H9 (cell line): ENCODE results near the gene STK32B. TPM values are rescaled to one million over a fixed set of nuclear protein-coding genes. Genes with fewer than 3 reads are reported as not detected.

ENCODE experiments used
- DNase-seq: peaks from one replicate; pipeline ENCODE4 v3.0.0-alpha.2; 2017
- H2AFZ ChIP-seq: one replicate; pipeline ENCODE4 v1.6.1; 2013; ENCODE audit warnings: mild to moderate bottlenecking, low read length, control low read depth, moderate library complexity
- H2AK5ac ChIP-seq: 2 replicates; pipeline ENCODE4 v1.6.1; 2013; ENCODE audit warnings: low read length, control low read depth, mixed read lengths; ENCODE audit not compliant: insufficient read length
- H2BK120ac ChIP-seq: one replicate; pipeline ENCODE4 v1.6.1; 2013; ENCODE audit warnings: low read depth, mild to moderate bottlenecking, low read length, control low read depth, inconsistent platforms; ENCODE audit not compliant: poor library complexity, severe bottlenecking
- H2BK12ac ChIP-seq: 2 replicates; pipeline ENCODE4 v1.6.1; 2013; ENCODE audit warnings: low read length, control low read depth, mixed read lengths, low read depth; ENCODE audit not compliant: insufficient read length
- H2BK15ac ChIP-seq: 2 replicates; pipeline ENCODE4 v1.6.1; 2013; ENCODE audit warnings: low read depth, low read length, control low read depth
- H2BK20ac ChIP-seq: one replicate; pipeline ENCODE4 v1.6.1; 2013; ENCODE audit warnings: low read depth, mild to moderate bottlenecking, low read length, control low read depth, inconsistent platforms; ENCODE audit not compliant: poor library complexity, severe bottlenecking
- H2BK5ac ChIP-seq: 2 replicates; pipeline ENCODE4 v1.6.1; 2013; ENCODE audit warnings: low read length, control low read depth, mixed read lengths; ENCODE audit not compliant: insufficient read length
- H3K14ac ChIP-seq: 2 replicates; pipeline ENCODE4 v1.6.1; 2013; ENCODE audit warnings: low read length, control low read depth; ENCODE audit not compliant: insufficient read depth
- H3K18ac ChIP-seq: 2 replicates; pipeline ENCODE4 v1.6.1; 2013; ENCODE audit warnings: low read depth, mild to moderate bottlenecking, mixed read lengths, low read length, control low read depth; ENCODE audit not compliant: insufficient read length
- H3K23ac ChIP-seq: 2 replicates; pipeline ENCODE4 v1.6.1; 2013; ENCODE audit warnings: low read length, control low read depth, mixed read lengths, low read depth; ENCODE audit not compliant: insufficient read length
- H3K23me2 ChIP-seq: 2 replicates; pipeline ENCODE4 v1.6.1; 2013; ENCODE audit warnings: low read depth, mild to moderate bottlenecking, mixed read lengths, low read length, control low read depth; ENCODE audit not compliant: insufficient read length, poor library complexity, severe bottlenecking
- H3K27ac ChIP-seq: 2 replicates; pipeline ENCODE4 v1.5.1; 2013; ENCODE audit warnings: low read length, control low read depth, mixed read lengths, low read depth; ENCODE audit not compliant: insufficient read length
- H3K27me3 ChIP-seq: 2 replicates; pipeline ENCODE4 v1.6.1; 2013; ENCODE audit warnings: low read length, control low read depth, inconsistent platforms; ENCODE audit not compliant: insufficient read depth
- H3K4ac ChIP-seq: 2 replicates; pipeline ENCODE4 v1.6.1; 2013; ENCODE audit warnings: low read depth, mild to moderate bottlenecking, control low read depth, inconsistent platforms, low read length, moderate library complexity
- H3K4me1 ChIP-seq: 2 replicates; pipeline ENCODE4 v1.6.1; 2013; ENCODE audit warnings: low read length, control low read depth, inconsistent platforms; ENCODE audit not compliant: insufficient read depth
- H3K4me2 ChIP-seq: 2 replicates; pipeline ENCODE4 v1.6.1; 2013; ENCODE audit warnings: low read length, control low read depth, mixed read lengths; ENCODE audit not compliant: insufficient read length, insufficient read depth
- H3K56ac ChIP-seq: 2 replicates; pipeline ENCODE4 v1.6.1; 2013; ENCODE audit warnings: low read depth, mild to moderate bottlenecking, mixed read lengths, low read length, control low read depth; ENCODE audit not compliant: insufficient read length
- H3K79me1 ChIP-seq: 2 replicates; pipeline ENCODE4 v1.6.1; 2013; ENCODE audit warnings: low read depth, mild to moderate bottlenecking, moderate library complexity, low read length, control low read depth, inconsistent platforms; ENCODE audit not compliant: insufficient read depth, poor library complexity, severe bottlenecking
- H3K79me2 ChIP-seq: 2 replicates; pipeline ENCODE4 v1.6.1; 2013; ENCODE audit warnings: low read length, control low read depth, inconsistent platforms; ENCODE audit not compliant: insufficient read depth
- H3K9ac ChIP-seq: 2 replicates; pipeline ENCODE4 v1.6.1; 2013; ENCODE audit warnings: low read length, control low read depth, mixed read lengths; ENCODE audit not compliant: insufficient read length; ENCODE audit errors: extremely low read depth
- H3K9me3 ChIP-seq: one replicate; pipeline ENCODE4 v1.6.1; 2013; ENCODE audit warnings: low read depth, low read length, inconsistent platforms; ENCODE audit not compliant: control insufficient read depth
- H3T11ph ChIP-seq: one replicate; pipeline ENCODE4 v1.6.1; 2013; ENCODE audit warnings: mild to moderate bottlenecking, low read length, control low read depth, inconsistent platforms
- H4K20me1 ChIP-seq: one replicate; pipeline ENCODE4 v1.6.1; 2013; ENCODE audit not compliant: control insufficient read depth, insufficient read length, insufficient read depth
- H4K5ac ChIP-seq: 2 replicates; pipeline ENCODE4 v1.6.1; 2013; ENCODE audit warnings: low read depth, mild to moderate bottlenecking, mixed read lengths, low read length, control low read depth; ENCODE audit not compliant: insufficient read length
- H4K8ac ChIP-seq: replicated peaks from 2 replicates; pipeline ENCODE4 v1.6.1; 2013; ENCODE audit warnings: low read length, control low read depth, mixed read lengths, low read depth; ENCODE audit not compliant: insufficient read length
- H4K91ac ChIP-seq: 2 replicates; pipeline ENCODE4 v1.6.1; 2013; ENCODE audit warnings: low read depth, mild to moderate bottlenecking, moderate library complexity, mixed read lengths, low read length, control low read depth; ENCODE audit not compliant: insufficient read length
- H3K27ac Mint-ChIP-seq, 3 experiments: 2 replicates in 2 of 3; 3 replicates in 1 of 3; pipeline ENCODE4 v1.8.0; 2020 to 2021; ENCODE audit warnings: mixed read lengths in 3 of 3, mild to moderate bottlenecking in 1 of 3, moderate library complexity in 1 of 3
- H3K27me3 Mint-ChIP-seq: 2 replicates; pipeline ENCODE4 v1.8.0; 2021; ENCODE audit warnings: low read depth, mild to moderate bottlenecking, moderate library complexity, mixed read lengths
- H3K36me3 Mint-ChIP-seq, 3 experiments: 2 replicates in 2 of 3; 3 replicates in 1 of 3; pipeline ENCODE4 v1.8.0; 2020 to 2021; ENCODE audit warnings: low read depth in 3 of 3, mixed read lengths in 3 of 3; ENCODE audit not compliant: insufficient read depth in 1 of 3
- H3K4me1 Mint-ChIP-seq, 2 experiments: 2 replicates each; pipeline ENCODE4 v1.8.0; 2020; ENCODE audit warnings: mixed read lengths in 2 of 2
- H3K4me3 Mint-ChIP-seq, 2 experiments: 2 replicates in 1 of 2; 3 replicates in 1 of 2; pipeline ENCODE4 v1.8.0; 2020 to 2021; ENCODE audit warnings: mild to moderate bottlenecking in 2 of 2, mixed read lengths in 2 of 2, moderate library complexity in 1 of 2
- H3K9me3 Mint-ChIP-seq, 2 experiments: 2 replicates in 1 of 2; 3 replicates in 1 of 2; pipeline ENCODE4 v1.8.0; 2020; ENCODE audit warnings: mild to moderate bottlenecking in 2 of 2, mixed read lengths in 2 of 2, moderate library complexity in 1 of 2
- WGBS: extraction: QIAGEN DNeasy Blood & Tissue Kit; methylation state at CpG from one replicate; pipeline ENCODE4 v1.1.7; 2013; ENCODE audit warnings: missing lambda C conversion rate, low lambda C conversion rate, mixed read lengths; ENCODE audit not compliant: insufficient read length; ENCODE audit errors: extremely low coverage; 5-methylcytosine and 5-hydroxymethylcytosine counted together
- total RNA-seq: library from RNA; stranded (reverse); gene quantifications from 2 replicates; pipeline ENCODE4 v1.2.1, GENCODE V29; 2021
- TF ChIP-seq, protein P1 (sequence below): fragments of 200-600 bp; sonication (generic); conservative IDR thresholded peaks from 3 replicates; pipeline ENCODE4 v1.8.0; 2021; ENCODE audit warnings: antibody characterized with exemption, mild to moderate bottlenecking

Gene STK32B
- total RNA-seq, 1 experiment from 2014 or later = 1.0 TPM

DNA sequence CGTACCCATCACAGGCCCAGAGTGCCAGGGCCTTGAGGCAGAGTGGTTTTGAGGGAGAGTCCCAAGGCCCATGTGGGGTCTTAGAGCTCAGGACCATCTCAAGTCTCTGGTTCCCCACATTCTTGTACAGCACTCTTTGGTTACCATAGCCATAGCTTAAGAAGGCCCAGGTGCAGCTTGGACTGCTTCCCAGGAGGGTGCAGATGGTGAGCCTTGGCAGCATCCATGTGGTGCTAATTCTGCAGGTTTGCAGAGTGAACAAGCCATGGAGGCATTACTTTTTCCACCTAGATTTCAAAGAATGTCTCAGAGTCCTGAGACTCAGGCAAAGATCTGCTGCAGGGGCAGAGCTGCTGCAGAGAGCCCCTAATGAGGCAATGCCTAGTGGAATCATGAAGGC, 171.7 kb downstream of the STK32B start:
- H2BK12ac ChIP-seq = no peak overlapping the region
- H3K56ac ChIP-seq = no peak overlapping the region
- H3T11ph ChIP-seq = no peak overlapping the region
- H3K14ac ChIP-seq = no peak overlapping the region
- H2AFZ ChIP-seq = no peak overlapping the region
- H3K9ac ChIP-seq = no peak overlapping the region
- H4K91ac ChIP-seq = no peak overlapping the region
- Mint-ChIP-seq H3K9me3 (peaks cover 21 to 23% of the 10 kb centered on the region in 2 experiments), H3K36me3 (peaks cover 0 to 8% (median 0%) of the 10 kb centered on the region in 3 experiments; a peak in 6 of 7 replicates), H3K27me3 (peaks cover 1% of the 10 kb centered on the region), H3K4me3 (no peak overlapping the region), H3K4me1 (peaks cover 10 to 11% of the 10 kb centered on the region in 2 experiments), H3K27ac (no peak overlapping the region)
- H2BK120ac ChIP-seq = no peak overlapping the region
- no peak overlapping the region for H4K8ac ChIP-seq
- H2BK15ac ChIP-seq = no peak overlapping the region
- no peaks in the 10 kb centered on the region for H4K20me1 ChIP-seq
- no peaks in the 10 kb centered on the region for H3K79me1 ChIP-seq
- no peaks in the 10 kb centered on the region for H3K27me3 ChIP-seq
- no peak for DNase-seq
- H3K18ac ChIP-seq = no peak overlapping the region
- peaks cover 10% of the 10 kb centered on the region for H3K9me3 ChIP-seq
- H3K79me2 ChIP-seq = no peaks in the 10 kb centered on the region
- no peak overlapping the region for H2AK5ac ChIP-seq
- no peaks in the 10 kb centered on the region; the same call in none of the 2 replicates for H3K4me1 ChIP-seq
- WGBS = no CpG with 5 or more reads among the region's 1 CpG
- H2BK20ac ChIP-seq = no peak overlapping the region
- no peaks in the 10 kb centered on the region for H3K23me2 ChIP-seq
- TF ChIP-seq, protein P1, sequence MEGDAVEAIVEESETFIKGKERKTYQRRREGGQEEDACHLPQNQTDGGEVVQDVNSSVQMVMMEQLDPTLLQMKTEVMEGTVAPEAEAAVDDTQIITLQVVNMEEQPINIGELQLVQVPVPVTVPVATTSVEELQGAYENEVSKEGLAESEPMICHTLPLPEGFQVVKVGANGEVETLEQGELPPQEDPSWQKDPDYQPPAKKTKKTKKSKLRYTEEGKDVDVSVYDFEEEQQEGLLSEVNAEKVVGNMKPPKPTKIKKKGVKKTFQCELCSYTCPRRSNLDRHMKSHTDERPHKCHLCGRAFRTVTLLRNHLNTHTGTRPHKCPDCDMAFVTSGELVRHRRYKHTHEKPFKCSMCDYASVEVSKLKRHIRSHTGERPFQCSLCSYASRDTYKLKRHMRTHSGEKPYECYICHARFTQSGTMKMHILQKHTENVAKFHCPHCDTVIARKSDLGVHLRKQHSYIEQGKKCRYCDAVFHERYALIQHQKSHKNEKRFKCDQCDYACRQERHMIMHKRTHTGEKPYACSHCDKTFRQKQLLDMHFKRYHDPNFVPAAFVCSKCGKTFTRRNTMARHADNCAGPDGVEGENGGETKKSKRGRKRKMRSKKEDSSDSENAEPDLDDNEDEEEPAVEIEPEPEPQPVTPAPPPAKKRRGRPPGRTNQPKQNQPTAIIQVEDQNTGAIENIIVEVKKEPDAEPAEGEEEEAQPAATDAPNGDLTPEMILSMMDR = no peak
- no peak overlapping the region for H3K27ac ChIP-seq
- H4K5ac ChIP-seq = no peak overlapping the region
- no peak overlapping the region for H3K4me2 ChIP-seq
- H3K4ac ChIP-seq = no peak overlapping the region
- no peak overlapping the region for H3K23ac ChIP-seq
- H2BK5ac ChIP-seq = no peak overlapping the region
